HG03439 (cell line): ENCODE measurements around the gene PLXNA2.

ENCODE experiments used
- ATAC-seq: cut with Tn5 transposase; IDR thresholded peaks from one replicate; pipeline ENCODE4 v1.9.1; 2021; ENCODE audit warnings: mild to moderate bottlenecking, moderate library complexity; ENCODE audit not compliant: unreplicated experiment

PLXNA2 gene

GRCh38 chr1:208031932-208032320 lies 212.3 kb downstream of the PLXNA2 start:
- ATAC-seq: no peak

- ATAC-seq: no peak
Measured at GRCh38 chr1:208031316-208031931, 212.8 kb downstream of the PLXNA2 start.

GRCh38 chr1:208030288-208031091 lies 213.7 kb downstream of the PLXNA2 start:
- ATAC-seq: no peak

GRCh38 chr1:208029381-208030287 lies 214.6 kb downstream of the PLXNA2 start:
- ATAC-seq: no peak

GRCh38 chr1:208028526-208028925 lies 215.7 kb downstream of the PLXNA2 start:
- no peak for ATAC-seq

- no peak for ATAC-seq
Measured at GRCh38 chr1:208027861-208028260, 216.3 kb downstream of the PLXNA2 start.

GRCh38 chr1:208026880-208027438 lies 217.2 kb downstream of the PLXNA2 start:
- ATAC-seq: no peak

- ATAC-seq: no peak
Measured at GRCh38 chr1:208025031-208025430, 219.2 kb downstream of the PLXNA2 start.

- ATAC-seq: no peak
Measured at GRCh38 chr1:208024406-208024805, 219.8 kb downstream of the PLXNA2 start.

GRCh38 chr1:208019257-208019656 lies 224.9 kb downstream of the PLXNA2 start:
- no peak for ATAC-seq

GRCh38 chr1:208015255-208015654 lies 228.9 kb downstream of the PLXNA2 start:
- no peak for ATAC-seq

- ATAC-seq: no peak
Measured at GRCh38 chr1:208013210-208013609, 231.0 kb downstream of the PLXNA2 start.

GRCh38 chr1:208012721-208013120 lies 231.5 kb downstream of the PLXNA2 start:
- ATAC-seq: no peak

GRCh38 chr1:208010487-208011071 lies 233.6 kb downstream of the PLXNA2 start:
- no peak for ATAC-seq

GRCh38 chr1:208009706-208010444 lies 234.3 kb downstream of the PLXNA2 start:
- ATAC-seq: no peak

- no peak for ATAC-seq
Measured at GRCh38 chr1:208009303-208009702, 234.9 kb downstream of the PLXNA2 start.

GRCh38 chr1:208008534-208008933 lies 235.7 kb downstream of the PLXNA2 start:
- ATAC-seq: no peak

GRCh38 chr1:208007938-208008342 lies 236.2 kb downstream of the PLXNA2 start:
- ATAC-seq: no peak

- ATAC-seq: no peak
Measured at GRCh38 chr1:208007319-208007937, 236.8 kb downstream of the PLXNA2 start.
